IMR-90 (cell line): ENCODE data around the gene CUBN.

Experiments
- CTCF ChIP-seq: conservative IDR thresholded peaks from 2 replicates; pipeline ENCODE4 v1.5.1; 2012; ENCODE audit warnings: mild to moderate bottlenecking, low read depth, low read length, improper control_type of control experiment
- MAFK ChIP-seq: IDR thresholded peaks from 2 replicates; pipeline ENCODE4 v1.6.1; 2012; ENCODE audit warnings: low read depth, low read length, improper control_type of control experiment
- POLR2A ChIP-seq: IDR thresholded peaks from 2 replicates; pipeline ENCODE4 v1.6.1; 2012; ENCODE audit warnings: mild to moderate bottlenecking, low read depth, low read length
- USF2 ChIP-seq: fragments of 150-350 bp; IDR thresholded peaks from 2 replicates; pipeline ENCODE4 v1.6.1; 2017; ENCODE audit warnings: mild to moderate bottlenecking, antibody characterized with exemption, low read length, low read depth

- TF ChIP-seq CTCF: no peak
- TF ChIP-seq POLR2A: no peak
- TF ChIP-seq MAFK: no peak
- no peak for TF ChIP-seq USF2
Measured at GRCh38 chr10:17175551-17175950, 45.9 kb upstream of the CUBN start.
